WTC11 (cell line): ENCODE data around the gene PLA2G12B. TPM values are rescaled to one million over a fixed set of nuclear protein-coding genes. Genes with fewer than 3 reads are reported as not detected.

Experiments
- ATAC-seq: fragments of 200-7000 bp; cut with Tn5 transposase; 2 replicates; pipeline ENCODE4 v1.10.0; 2021; ENCODE audit warnings: mild to moderate bottlenecking, moderate library complexity
- CTCF ChIA-PET: fragments of 300-600 bp; sonication (Branson Sonifier 250); formaldehyde crosslinking; loops from one replicate; lab custom pipeline; 2021; ENCODE audit warnings: antibody characterized with exemption; lab: Charles Lee
- POLR2A ChIA-PET: fragments of 350-600 bp; sonication (Branson Sonifier 250); formaldehyde crosslinking; loops from one replicate; lab custom pipeline; 2021; ENCODE audit warnings: antibody characterized with exemption; lab: Charles Lee
- DNase-seq: peaks from one replicate; pipeline ENCODE4 v3.0.0; 2021; ENCODE audit warnings: low spot score
- H3K27ac Mint-ChIP-seq: 2 replicates; pipeline ENCODE4 v1.8.0; 2021; ENCODE audit warnings: mixed read lengths
- H3K27me3 Mint-ChIP-seq: 2 replicates; pipeline ENCODE4 v1.8.0; 2021; ENCODE audit warnings: low read depth, mild to moderate bottlenecking, moderate library complexity, mixed read lengths
- H3K36me3 Mint-ChIP-seq: 2 replicates; pipeline ENCODE4 v1.8.0; 2021; ENCODE audit warnings: mixed read lengths
- H3K4me1 Mint-ChIP-seq: 2 replicates; pipeline ENCODE4 v1.8.0; 2022; ENCODE audit warnings: mixed read lengths
- H3K4me3 Mint-ChIP-seq: 2 replicates; pipeline ENCODE4 v1.8.0; 2021; ENCODE audit warnings: mild to moderate bottlenecking, moderate library complexity, mixed read lengths
- H3K9me3 Mint-ChIP-seq: 2 replicates; pipeline ENCODE4 v1.8.0; 2021; ENCODE audit warnings: mixed read lengths
- ATF2 ChIP-seq: sonication (generic); formaldehyde crosslinking; IDR thresholded peaks from 2 replicates; pipeline ENCODE4 v1.8.1; 2022; ENCODE audit warnings: low read depth, missing genetic modification reagents, borderline replicate concordance
- CREB1 ChIP-seq: sonication (generic); formaldehyde crosslinking; IDR thresholded peaks from 2 replicates; pipeline ENCODE4 v1.8.0; 2023; ENCODE audit warnings: mild to moderate bottlenecking, missing genetic modification reagents
- ESRRA ChIP-seq: sonication (generic); formaldehyde crosslinking; IDR thresholded peaks from 2 replicates; pipeline ENCODE4 v1.8.1; 2022; ENCODE audit warnings: mild to moderate bottlenecking, missing genetic modification reagents, borderline replicate concordance
- ETV6 ChIP-seq: sonication (generic); formaldehyde crosslinking; IDR thresholded peaks from 2 replicates; pipeline ENCODE4 v1.8.1; 2022; ENCODE audit warnings: mild to moderate bottlenecking, missing genetic modification reagents
- JAZF1 ChIP-seq: fragments of 250-450 bp; sonication (Bioruptor Pico); IDR thresholded peaks from 2 replicates; pipeline ENCODE4 v1.9.0; 2021; ENCODE audit warnings: moderate library complexity, mild to moderate bottlenecking, inconsistent platforms
- MXD4 ChIP-seq: fragments of 250-450 bp; sonication (Bioruptor Pico); IDR thresholded peaks from 2 replicates; pipeline ENCODE4 v1.8.0; 2021; ENCODE audit warnings: mild to moderate bottlenecking, moderate library complexity, borderline replicate concordance
- SMAD4 ChIP-seq: sonication (generic); formaldehyde crosslinking; IDR thresholded peaks from 2 replicates; pipeline ENCODE4 v1.8.0; 2022; ENCODE audit warnings: mild to moderate bottlenecking, missing genetic modification reagents
- STAT6 ChIP-seq: sonication (generic); formaldehyde crosslinking; conservative IDR thresholded peaks from 2 replicates; pipeline ENCODE4 v1.8.1; 2023; ENCODE audit warnings: mild to moderate bottlenecking, low read depth, missing genetic modification reagents, moderate library complexity
- ZNF219 ChIP-seq: sonication (generic); formaldehyde crosslinking; IDR thresholded peaks from 2 replicates; pipeline ENCODE4 v1.8.0; 2023; ENCODE audit warnings: missing genetic modification reagents, mild to moderate bottlenecking, borderline replicate concordance
- ZNF232 ChIP-seq: sonication (generic); formaldehyde crosslinking; IDR thresholded peaks from 2 replicates; pipeline ENCODE4 v1.8.0; 2022; ENCODE audit warnings: mild to moderate bottlenecking, missing genetic modification reagents
- ZNF416 ChIP-seq: fragments of 250-450 bp; sonication (Bioruptor Pico); IDR thresholded peaks from 2 replicates; pipeline ENCODE4 v1.9.0; 2021; ENCODE audit warnings: mild to moderate bottlenecking, inconsistent platforms
- ZNF532 ChIP-seq: fragments of 250-450 bp; sonication (Bioruptor Pico); IDR thresholded peaks from 2 replicates; pipeline ENCODE4 v1.9.0; 2021; ENCODE audit warnings: mild to moderate bottlenecking, borderline replicate concordance
- ZSCAN18 ChIP-seq: fragments of 250-450 bp; sonication (Bioruptor Pico); IDR thresholded peaks from 2 replicates; pipeline ENCODE4 v2.1.2; 2022; ENCODE audit warnings: mild to moderate bottlenecking, moderate library complexity
- total RNA-seq: library from RNA; stranded (reverse); gene quantifications from 3 replicates; pipeline ENCODE4 v1.2.3, GENCODE V29; 2021
- TF ChIP-seq, protein P1 (sequence below): sonication (generic); formaldehyde crosslinking; IDR thresholded peaks from 2 replicates; pipeline ENCODE4 v1.8.0; 2023; ENCODE audit warnings: missing genetic modification reagents
- TF ChIP-seq, protein P2 (sequence below): sonication (generic); formaldehyde crosslinking; IDR thresholded peaks from 2 replicates; pipeline ENCODE4 v1.8.1; 2022; ENCODE audit warnings: mild to moderate bottlenecking, moderate library complexity, missing genetic modification reagents
- TF ChIP-seq, protein P3 (sequence below): sonication (generic); formaldehyde crosslinking; IDR thresholded peaks from 2 replicates; pipeline ENCODE4 v1.8.1; 2023; ENCODE audit warnings: mild to moderate bottlenecking, missing genetic modification reagents, moderate library complexity

PLA2G12B gene
- total RNA-seq, 1 experiment from 2014 or later = not detected

DNA sequence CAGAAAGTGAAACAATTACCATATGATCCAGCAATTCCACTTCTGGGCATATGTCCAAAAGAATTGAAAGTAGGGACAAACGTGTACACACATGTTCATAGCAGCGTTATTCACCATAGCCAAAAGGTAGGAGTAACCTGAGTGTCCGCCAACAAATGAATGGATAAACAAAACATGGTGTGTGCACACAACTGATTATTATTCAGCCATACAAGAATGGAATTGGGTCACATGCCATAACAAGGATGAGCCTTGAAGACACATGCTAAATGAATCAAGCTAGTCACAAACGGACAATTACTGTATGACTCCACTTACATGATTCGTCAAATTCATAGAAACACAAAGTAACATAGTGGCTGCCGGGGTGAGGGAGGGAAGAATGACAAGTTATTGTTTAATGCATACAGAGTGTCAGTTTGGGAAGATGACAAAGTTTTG is 65.2 kb downstream of the PLA2G12B start:
- ChIA-PET CTCF (no interaction called here), POLR2A (no interaction called here)
- peaks cover 16% of the 10 kb centered on the region; the same call in 1 of the 2 replicates for H3K9me3 Mint-ChIP-seq

More for the DNA sequence above, 65.2 kb downstream of the PLA2G12B start:
- peaks cover 39% of the 10 kb centered on the region for H3K4me1 Mint-ChIP-seq
- no peak overlapping the region for H3K4me3 Mint-ChIP-seq
- H3K36me3 Mint-ChIP-seq = peaks cover 24% of the 10 kb centered on the region
- TF ChIP-seq ETV6 (CRISPR knock-in tag) = no peak
- TF ChIP-seq, protein P1, sequence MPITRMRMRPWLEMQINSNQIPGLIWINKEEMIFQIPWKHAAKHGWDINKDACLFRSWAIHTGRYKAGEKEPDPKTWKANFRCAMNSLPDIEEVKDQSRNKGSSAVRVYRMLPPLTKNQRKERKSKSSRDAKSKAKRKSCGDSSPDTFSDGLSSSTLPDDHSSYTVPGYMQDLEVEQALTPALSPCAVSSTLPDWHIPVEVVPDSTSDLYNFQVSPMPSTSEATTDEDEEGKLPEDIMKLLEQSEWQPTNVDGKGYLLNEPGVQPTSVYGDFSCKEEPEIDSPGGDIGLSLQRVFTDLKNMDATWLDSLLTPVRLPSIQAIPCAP (CRISPR knock-in tag) = no peak
- no peak for TF ChIP-seq ZSCAN18 (CRISPR knock-in tag)
- TF ChIP-seq STAT6 (CRISPR knock-in tag) = no peak
- TF ChIP-seq ESRRA (CRISPR knock-in tag) = no peak
- TF ChIP-seq ZNF416 (CRISPR knock-in tag) = no peak
- TF ChIP-seq ZNF219 (CRISPR knock-in tag) = no peak
- TF ChIP-seq MXD4 (CRISPR knock-in tag) = no peak
- TF ChIP-seq, protein P2, sequence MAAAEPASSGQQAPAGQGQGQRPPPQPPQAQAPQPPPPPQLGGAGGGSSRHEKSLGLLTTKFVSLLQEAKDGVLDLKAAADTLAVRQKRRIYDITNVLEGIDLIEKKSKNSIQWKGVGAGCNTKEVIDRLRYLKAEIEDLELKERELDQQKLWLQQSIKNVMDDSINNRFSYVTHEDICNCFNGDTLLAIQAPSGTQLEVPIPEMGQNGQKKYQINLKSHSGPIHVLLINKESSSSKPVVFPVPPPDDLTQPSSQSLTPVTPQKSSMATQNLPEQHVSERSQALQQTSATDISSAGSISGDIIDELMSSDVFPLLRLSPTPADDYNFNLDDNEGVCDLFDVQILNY (CRISPR knock-in tag) = no peak
- TF ChIP-seq SMAD4 (CRISPR knock-in tag) = no peak
- TF ChIP-seq ATF2 (CRISPR knock-in tag) = no peak
- no peak for TF ChIP-seq JAZF1
- TF ChIP-seq CREB1 (CRISPR knock-in tag) = no peak
- TF ChIP-seq ZNF232 (CRISPR knock-in tag) = no peak
- TF ChIP-seq, protein P3, sequence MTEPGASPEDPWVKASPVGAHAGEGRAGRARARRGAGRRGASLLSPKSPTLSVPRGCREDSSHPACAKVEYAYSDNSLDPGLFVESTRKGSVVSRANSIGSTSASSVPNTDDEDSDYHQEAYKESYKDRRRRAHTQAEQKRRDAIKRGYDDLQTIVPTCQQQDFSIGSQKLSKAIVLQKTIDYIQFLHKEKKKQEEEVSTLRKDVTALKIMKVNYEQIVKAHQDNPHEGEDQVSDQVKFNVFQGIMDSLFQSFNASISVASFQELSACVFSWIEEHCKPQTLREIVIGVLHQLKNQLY (CRISPR knock-in tag) = no peak
- TF ChIP-seq ZNF532 (CRISPR knock-in tag) = no peak
- ATAC-seq (no peak), DNase-seq (no peak)
- H3K27ac Mint-ChIP-seq = no peak overlapping the region
- no peaks in the 10 kb centered on the region for H3K27me3 Mint-ChIP-seq
